ENCODE measurements around the gene SLIRP. TPM values are rescaled to one million over a fixed set of nuclear protein-coding genes. Genes with fewer than 3 reads are reported as not detected.

Gene SLIRP
- total RNA-seq, 1 experiment from 2014 or later, result 242 TPM

GRCh38 chr14:77717608-77718305, 9.9 kb downstream of the SLIRP start (continued):
- TF ChIP-seq ZBTB33 (IDR thresholded peaks at IDR 0.05; ENCODE audit: extremely low read depth, insufficient replicate concordance, low read length) (no peak), REST (IDR thresholded peaks at IDR 0.05; ENCODE audit: low read depth) (no peak), FOSL1 (IDR thresholded peaks at IDR 0.05; ENCODE audit: low read depth) (no peak), ELF1 (IDR thresholded peaks at IDR 0.05; ENCODE audit: borderline replicate concordance, low read depth) (no peak), YY1 (IDR thresholded peaks at IDR 0.05; ENCODE audit: extremely low read depth, insufficient replicate concordance, low read depth, low read length) (no peak), MAX (IDR thresholded peaks at IDR 0.05) (no peak), JUND (IDR thresholded peaks at IDR 0.05) (no peak)

- no peak overlapping the region for H3K4me2 ChIP-seq (ENCODE audit: low read length)
- no peaks in the 10 kb centered on the region for H3K9me2 ChIP-seq (ENCODE audit: insufficient read depth)
- intact Hi-C loops (cut with micrococcal nuclease), result no loop called here
- H3K4me3 ChIP-seq (replicated peaks in 1 of 2; ENCODE audit: low read depth in 1 of 2, low read length in 2 of 2), result no peak overlapping the region
- no peaks in the 10 kb centered on the region for H3K9me3 ChIP-seq (ENCODE audit: control insufficient read depth in 1 of 2, insufficient read depth in 1 of 2, low read depth in 1 of 2, low read length in 2 of 2)
- TF ChIP-seq ZNF274 (IDR thresholded peaks at IDR 0.05; ENCODE audit: low read depth, low read length) (no peak), SP1 (IDR thresholded peaks at IDR 0.05; ENCODE audit: low read depth) (no peak), SRF (IDR thresholded peaks at IDR 0.05; ENCODE audit: low read depth) (no peak), ATF3 (IDR thresholded peaks at IDR 0.05) (no peak), JUND (IDR thresholded peaks at IDR 0.05) (no peak), POLR2AphosphoS5 (IDR thresholded peaks at IDR 0.05; ENCODE audit: low read depth, low read length) (no peak), POLR2A (IDR thresholded peaks at IDR 0.05; ENCODE audit: borderline replicate concordance, extremely low read depth, insufficient read depth, insufficient read length) (no peak)
- no peak overlapping the region for H3K9ac ChIP-seq (ENCODE audit: low read length)
- H3K27me3 ChIP-seq (ENCODE audit: insufficient read depth, low read length), result no peaks in the 10 kb centered on the region
- ATAC-seq (no peak), DNase-seq (ENCODE audit: low read depth, low spot score) (no peak)
- no peak overlapping the region for H3K27ac ChIP-seq (ENCODE audit: low read depth, low read length)
- ChIA-PET RAD21 (ENCODE audit: low non-redundant PET in 1 of 2, low total read pairs in 2 of 2, uncharacterized antibody in 2 of 2, unreplicated experiment in 2 of 2) (no interaction called here), CTCF (no interaction called here), POLR2A (no interaction called here)
- H4K20me1 ChIP-seq (ENCODE audit: insufficient read depth), result 0 out of 2 replicates have a peak, but pooled peaks cover 8% of the 10 kb centered on the region
- no peaks in the 10 kb centered on the region for H3K4me1 ChIP-seq (ENCODE audit: control insufficient read depth in 1 of 2, insufficient read depth in 2 of 2, low read length in 2 of 2)
- H3K79me2 ChIP-seq (ENCODE audit: insufficient read depth, low read length), result peaks cover 31% of the 10 kb centered on the region
- BruUV-seq (replicated peaks), result no TSS peak
- peaks cover 40 to 66% of the 10 kb centered on the region in 2 experiments; a peak in 3 of 4 replicates for H3K36me3 ChIP-seq (ENCODE audit: control insufficient read depth in 1 of 2, insufficient read depth in 2 of 2, low read length in 2 of 2)
- no peak overlapping the region for H2AFZ ChIP-seq (ENCODE audit: low read depth, low read length, poor library complexity, severe bottlenecking)
Measured at GRCh38 chr14:77721437-77721836, 13.5 kb downstream of the SLIRP start.

Data from HCT116 (cell line).